Measurements from ENCODE around the gene CENPS.
"Not testable (repeated sequence)": the region's sequence is repeated elsewhere in the genome, so short reads cannot be mapped to it uniquely, and the experiment has no call there.

GRCh38 chr1:10474309-10474612 is 44.0 kb downstream of the CENPS start:
- not testable (repeated sequence) for TF ChIP-seq CTCF (IDR thresholded peaks at IDR 0.05; ENCODE audit: poor library complexity); EZH2 (IDR thresholded peaks at IDR 0.05; ENCODE audit: borderline replicate concordance); EZH2phosphoT487 (IDR thresholded peaks at IDR 0.05; ENCODE audit: low read depth, severe bottlenecking, unreplicated experiment)

All from hepatocyte (in vitro differentiated cells).